HG03378 (cell line): ENCODE results near the gene CTH.
"Not testable (repeated sequence)": the region's sequence is repeated elsewhere in the genome, so short reads cannot be mapped to it uniquely, and the experiment has no call there.

Experiments
- ATAC-seq: cut with Tn5 transposase; IDR thresholded peaks from one replicate; pipeline ENCODE4 v1.9.1; 2021; ENCODE audit warnings: mild to moderate bottlenecking, moderate library complexity; ENCODE audit not compliant: unreplicated experiment

CTH gene

GRCh38 chr1:70449049-70449448 lies 38.0 kb downstream of the CTH start:
- ATAC-seq = no peak

DNA sequence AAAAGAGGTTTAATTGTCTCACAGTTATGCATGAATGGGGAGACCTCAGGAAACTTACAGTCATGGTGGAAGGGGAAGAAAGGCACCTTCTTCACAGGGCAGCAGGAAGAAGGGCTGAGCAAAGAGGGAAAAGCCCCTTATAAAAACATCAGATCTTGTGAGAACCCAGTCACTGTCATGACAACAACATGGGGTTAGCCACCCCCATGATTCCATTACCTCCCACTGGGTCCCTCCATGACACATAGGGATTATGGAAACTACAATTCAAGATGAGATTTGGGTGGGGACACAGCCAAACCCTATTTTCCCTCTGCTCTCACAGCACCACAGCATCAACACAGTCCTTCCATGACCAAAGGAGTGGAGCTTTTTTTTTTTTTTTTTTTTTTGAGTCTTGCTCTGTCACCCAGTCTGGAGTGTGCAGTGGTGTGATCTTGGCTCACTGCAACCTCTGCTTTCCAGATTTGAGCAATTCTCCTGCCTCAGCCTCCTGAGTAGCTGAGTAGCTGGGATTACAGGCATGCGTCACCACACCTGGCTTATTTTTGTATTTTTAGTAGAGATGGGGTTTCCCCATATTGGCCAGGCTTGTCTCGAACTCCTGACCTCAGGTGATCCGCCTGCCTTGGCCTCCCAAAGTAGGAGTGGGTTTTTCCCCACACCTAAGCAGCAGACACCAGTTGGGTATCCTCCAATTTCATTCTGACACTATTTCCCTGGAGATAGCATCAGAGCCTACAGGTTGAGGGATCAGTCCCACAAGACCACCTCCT lies 41.3 kb downstream of the CTH start:
- not testable (repeated sequence) for ATAC-seq

GRCh38 chr1:70455291-70455690 lies 44.2 kb downstream of the CTH start:
- no peak for ATAC-seq

DNA sequence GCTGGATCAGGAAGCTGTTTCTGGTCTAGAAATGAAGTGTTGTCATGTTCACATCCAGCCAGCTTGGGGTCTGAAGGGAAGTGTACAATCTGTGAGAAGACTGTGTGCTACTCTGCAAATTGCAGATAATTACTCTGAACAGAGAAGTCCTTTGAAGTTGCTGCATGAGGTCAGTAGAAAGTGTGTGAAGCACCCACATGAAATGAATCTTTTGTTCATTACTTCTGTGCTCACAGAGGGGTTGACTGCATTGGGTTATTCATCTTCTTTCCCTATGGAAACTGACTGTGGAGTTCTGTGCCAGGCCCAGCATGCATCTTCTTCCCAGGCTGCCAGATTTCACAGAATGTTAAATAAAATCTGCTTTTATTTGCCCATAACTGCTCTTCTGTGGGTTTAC lies 47.1 kb downstream of the CTH start:
- ATAC-seq = no peak

DNA sequence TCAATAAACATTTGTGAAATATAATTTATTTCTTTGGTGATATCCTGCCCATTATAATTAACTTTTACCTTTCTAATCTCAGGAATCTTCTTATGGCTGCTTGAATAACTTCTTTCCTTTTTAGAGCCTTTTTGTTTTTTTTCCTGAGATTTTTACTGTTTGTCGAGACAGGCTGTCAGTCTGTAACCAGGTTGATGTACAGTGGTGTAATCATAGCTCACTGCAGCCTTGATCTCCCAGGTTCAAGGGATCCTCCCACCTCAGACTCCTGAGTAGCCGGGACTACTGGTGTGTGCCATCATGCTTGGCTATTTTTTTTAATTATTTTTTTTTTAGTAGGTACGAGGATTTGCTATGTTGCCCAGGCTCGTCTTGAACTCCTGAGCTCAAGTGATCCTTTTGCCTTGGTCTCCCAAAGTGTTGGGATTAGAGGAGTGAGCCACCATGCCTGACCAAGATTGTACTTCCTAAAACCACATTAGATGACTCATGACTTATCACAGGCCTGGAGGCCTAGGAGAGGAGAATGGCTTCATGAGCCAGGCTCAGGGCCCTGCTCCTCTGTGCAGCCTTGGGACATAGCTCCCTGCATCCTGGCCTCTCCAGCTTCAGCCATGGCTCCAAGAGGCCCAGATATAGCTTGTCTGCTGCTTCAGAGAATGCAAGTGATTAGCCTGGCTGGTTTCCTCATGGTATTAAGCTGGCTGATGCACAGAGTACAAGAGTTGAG lies 48.6 kb downstream of the CTH start:
- no peak for ATAC-seq

GRCh38 chr1:70460740-70461713 lies 50.0 kb downstream of the CTH start:
- not testable (repeated sequence) for ATAC-seq

DNA sequence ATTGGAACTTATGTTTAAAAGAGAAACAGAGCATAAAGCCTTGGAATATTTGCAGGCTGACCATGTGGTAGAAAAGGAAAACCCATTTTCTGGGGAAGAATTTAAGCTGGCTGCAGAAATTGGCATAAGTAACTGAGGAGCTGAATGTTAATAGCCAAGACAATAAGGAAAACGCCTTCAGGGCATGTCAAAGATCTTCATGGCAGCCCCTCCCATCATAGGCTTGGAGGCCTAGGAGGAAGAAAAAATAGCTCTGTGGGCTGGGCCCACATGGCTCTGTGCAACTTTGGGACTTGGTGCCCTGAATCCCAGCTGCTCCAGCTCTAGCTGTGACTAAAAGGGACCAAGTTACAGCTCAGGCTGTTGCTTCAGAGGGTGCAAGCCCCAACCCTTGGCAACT lies 51.5 kb downstream of the CTH start:
- ATAC-seq = no peak

GRCh38 chr1:70465911-70466310 lies 54.8 kb downstream of the CTH start:
- ATAC-seq = no peak

DNA sequence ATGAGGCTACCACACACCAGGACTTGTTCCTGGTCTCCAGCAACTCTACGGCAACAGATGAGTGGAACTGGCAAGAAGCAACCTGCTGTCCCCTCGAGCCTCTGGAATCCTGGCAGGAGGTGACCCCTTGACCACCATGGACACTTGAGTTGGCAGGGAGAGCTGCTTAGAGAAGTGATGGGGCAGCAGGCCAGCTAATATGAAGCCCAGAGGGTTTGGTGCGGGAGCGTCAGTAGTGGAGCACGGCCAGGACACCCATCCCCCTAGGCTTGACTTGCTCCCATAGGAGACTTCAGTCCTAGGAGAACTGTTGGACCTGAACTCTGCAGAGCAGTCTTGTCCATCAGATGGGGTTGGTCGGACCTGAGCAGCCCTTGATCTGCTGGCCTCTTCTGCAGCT lies 56.5 kb downstream of the CTH start:
- no peak for ATAC-seq

DNA sequence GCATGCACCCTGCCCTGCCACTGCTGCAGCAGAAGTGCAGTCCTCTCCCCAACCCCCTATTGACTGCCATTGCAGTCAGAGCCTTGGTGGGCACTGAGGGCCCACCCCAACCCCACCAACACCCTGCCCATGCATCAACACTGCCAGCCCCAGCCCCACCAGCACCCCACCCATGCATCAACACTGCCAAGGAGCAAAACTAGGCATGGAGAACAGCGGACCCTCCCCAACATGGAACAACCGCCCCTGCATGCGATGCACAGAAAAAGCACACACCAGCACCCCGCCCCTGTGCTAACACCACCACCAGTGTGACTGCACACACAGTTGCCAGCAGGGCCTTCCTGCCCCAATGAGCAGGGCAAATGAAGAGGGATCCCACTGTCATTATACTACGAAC lies 57.1 kb downstream of the CTH start:
- ATAC-seq = no peak

DNA sequence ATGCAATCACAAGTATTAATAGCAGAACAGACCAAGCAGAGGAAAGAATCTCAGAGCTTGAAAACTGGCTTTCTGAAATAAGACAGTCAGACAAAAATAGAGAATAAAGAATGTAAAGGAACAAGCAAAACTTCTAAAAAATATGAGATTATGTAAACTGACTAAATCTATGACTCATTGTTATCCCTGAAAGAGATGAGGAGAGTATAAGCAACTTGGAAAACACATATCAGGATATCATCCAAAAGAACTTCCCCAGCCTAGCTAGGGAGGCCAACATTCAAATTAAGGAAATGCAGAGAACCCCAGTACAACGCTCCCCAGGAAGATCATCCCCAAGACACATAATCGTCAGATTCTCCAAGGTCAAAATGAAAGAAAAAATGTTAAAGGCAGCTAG lies 58.1 kb downstream of the CTH start:
- not testable (repeated sequence) for ATAC-seq

DNA sequence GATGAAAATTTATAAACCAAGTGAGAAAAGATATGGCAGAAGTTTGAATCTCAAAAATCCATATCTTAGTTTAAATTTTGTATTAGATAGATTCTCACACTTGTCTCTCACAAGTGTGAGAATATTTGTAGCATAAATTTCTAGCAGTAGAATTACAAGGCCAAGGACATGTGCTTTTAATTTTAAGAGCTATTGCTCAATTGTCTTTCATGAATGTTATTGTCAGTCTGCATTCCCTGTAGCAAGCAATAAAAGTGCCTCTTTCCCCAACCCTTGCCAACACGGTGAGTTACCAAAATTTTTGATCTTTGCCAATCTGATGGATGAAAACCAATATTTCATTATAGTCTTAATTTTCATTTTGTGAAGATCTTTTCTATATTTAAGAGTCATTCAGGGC lies 64.0 kb downstream of the CTH start:
- no peak for ATAC-seq

GRCh38 chr1:70477090-70477489 lies 66.0 kb downstream of the CTH start:
- ATAC-seq = no peak

DNA sequence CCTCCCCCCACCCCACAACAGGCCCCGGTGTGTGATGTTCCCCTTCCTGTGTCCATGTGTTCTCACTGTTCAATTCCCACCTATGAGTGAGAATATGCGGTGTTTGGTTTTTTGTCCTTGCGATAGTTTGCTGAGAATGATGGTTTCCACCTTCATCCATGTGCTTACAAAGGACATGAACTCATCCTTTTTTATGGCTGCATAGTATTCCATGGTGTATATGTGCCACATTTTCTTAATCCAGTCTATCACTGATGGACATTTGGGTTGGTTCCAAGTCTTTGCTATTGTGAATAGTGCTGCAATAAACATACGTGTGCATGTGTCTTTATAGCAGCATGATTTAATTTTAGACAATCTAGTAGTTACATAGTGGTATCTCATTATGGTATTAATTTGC lies 66.8 kb downstream of the CTH start:
- ATAC-seq = not testable (repeated sequence)

DNA sequence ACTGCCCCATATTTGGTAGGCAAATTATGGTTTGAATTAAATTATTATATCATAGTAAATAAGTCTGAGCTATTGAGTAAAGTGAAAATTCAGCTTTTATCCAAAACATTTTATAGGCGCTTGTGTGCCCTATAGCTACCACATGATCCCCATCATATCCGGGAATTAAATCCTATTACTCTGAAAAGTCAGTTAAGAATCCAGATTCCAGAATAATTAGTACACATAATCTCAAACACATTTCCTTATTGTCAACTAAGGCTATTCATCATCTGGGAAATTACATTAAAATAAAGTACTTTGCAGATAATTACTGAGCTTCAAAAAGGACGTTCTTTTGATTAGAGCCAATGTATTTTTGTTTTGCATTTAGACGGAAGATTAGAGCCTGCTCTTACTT lies 72.3 kb downstream of the CTH start:
- no peak for ATAC-seq

- no peak for ATAC-seq
Observed at GRCh38 chr1:70485624-70486023, 74.6 kb downstream of the CTH start.

- ATAC-seq = no peak
Observed at GRCh38 chr1:70486676-70487458, 75.8 kb downstream of the CTH start.

GRCh38 chr1:70487459-70487815 lies 76.4 kb downstream of the CTH start:
- no peak for ATAC-seq

DNA sequence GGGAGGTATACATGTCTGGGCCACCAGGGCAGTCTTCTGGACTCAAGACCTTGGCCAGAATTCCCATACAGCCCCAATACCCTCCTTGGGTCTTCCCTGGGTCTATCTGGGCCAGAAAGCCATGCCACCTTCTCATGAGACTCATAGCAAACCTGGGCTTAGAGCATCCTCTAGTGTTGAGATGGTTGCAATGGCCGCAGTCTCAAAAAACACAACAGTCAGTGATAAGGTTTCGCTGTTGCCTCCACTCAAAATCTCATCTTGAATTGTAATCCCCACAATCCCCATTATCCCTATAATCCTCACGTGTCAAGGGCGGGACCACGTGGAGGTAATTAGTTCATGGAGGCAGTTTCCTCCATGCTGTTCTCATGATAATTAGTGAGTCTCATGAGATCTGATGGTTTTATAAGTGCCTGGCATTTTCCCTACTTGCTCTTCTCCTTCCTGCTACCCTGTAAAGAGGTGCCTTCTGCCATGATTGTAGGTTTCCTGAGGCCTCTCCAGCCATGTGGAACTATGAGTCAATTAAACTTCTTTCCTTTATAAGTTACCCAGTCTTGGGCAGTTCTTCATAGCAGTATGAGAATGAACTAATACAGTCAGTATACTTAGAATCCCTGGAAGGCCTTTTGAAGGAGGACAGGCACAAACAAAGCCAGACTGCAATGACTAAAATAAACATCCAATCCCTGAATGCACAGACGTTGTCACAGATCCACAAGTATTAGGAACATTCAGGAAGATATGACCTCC lies 77.0 kb downstream of the CTH start:
- ATAC-seq = peak; percentile 46
